ENCODE results near the gene LMNB1. TPM values are rescaled to one million over a fixed set of nuclear protein-coding genes. Genes with fewer than 3 reads are reported as not detected.

LMNB1 gene
- total and polyA plus RNA-seq, 2 of the 13 experiments (the other 11 are each of a cell fraction or from before 2014, with no cell fraction given), result 12.5 to 159 TPM

- TF ChIP-seq KLF11 (CRISPR knock-in tag; IDR thresholded peaks at IDR 0.05) (no peak), ATF5 (CRISPR knock-in tag; IDR thresholded peaks at IDR 0.05; ENCODE audit: low read depth) (no peak), SNAPC2 (CRISPR knock-in tag; IDR thresholded peaks at IDR 0.05) (no peak), SKIL (CRISPR knock-in tag; IDR thresholded peaks at IDR 0.05; ENCODE audit: borderline replicate concordance) (peak; percentile 42; the same call in 1 of the 2 replicates), HOXA7 (CRISPR knock-in tag; IDR thresholded peaks at IDR 0.05) (no peak), KMT2A (CRISPR knock-in tag; IDR thresholded peaks at IDR 0.05) (peak; percentile 59), SP2 (CRISPR knock-in tag; IDR thresholded peaks at IDR 0.05) (peak; percentile 72), ZNF790 (CRISPR knock-in tag; IDR thresholded peaks at IDR 0.05; ENCODE audit: borderline replicate concordance) (no peak), PCBP1 (IDR thresholded peaks at IDR 0.05; ENCODE audit: borderline replicate concordance, low read depth, low read length) (no peak), SRSF9 (IDR thresholded peaks at IDR 0.05; ENCODE audit: borderline replicate concordance, insufficient read depth, low read depth, low read length, poor library complexity, severe bottlenecking) (no peak), NRL (CRISPR knock-in tag; IDR thresholded peaks at IDR 0.05; ENCODE audit: borderline replicate concordance) (no peak), MYNN (CRISPR knock-in tag; IDR thresholded peaks at IDR 0.05; ENCODE audit: low read depth) (no peak), IRF2 (CRISPR knock-in tag; IDR thresholded peaks at IDR 0.05) (no peak), ZHX2 (IDR thresholded peaks at IDR 0.05; ENCODE audit: low read depth) (no peak), ZHX2 (CRISPR knock-in tag; IDR thresholded peaks at IDR 0.05; ENCODE audit: borderline replicate concordance) (no peak), ZBTB26 (CRISPR knock-in tag; IDR thresholded peaks at IDR 0.05; ENCODE audit: borderline replicate concordance) (no peak), ZNF850 (CRISPR knock-in tag; conservative IDR thresholded peaks at IDR 0.05) (no peak), ZBTB1 (CRISPR knock-in tag; IDR thresholded peaks at IDR 0.05; ENCODE audit: borderline replicate concordance) (no peak), SIX4 (CRISPR knock-in tag; IDR thresholded peaks at IDR 0.05) (no peak), ZNF724P (CRISPR knock-in tag; IDR thresholded peaks at IDR 0.05; ENCODE audit: borderline replicate concordance) (no peak)
Observed at GRCh38 chr5:126777975-126778674, 1.2 kb downstream of the LMNB1 start (continued).
